Measurements from ENCODE around the gene PDIK1L. TPM values are rescaled to one million over a fixed set of nuclear protein-coding genes. Genes with fewer than 3 reads are reported as not detected.

The PDIK1L gene
- total and polyA plus RNA-seq, 9 of the 15 experiments (the other 6 are each of a cell fraction or from before 2014, with no cell fraction given), result 12.8 to 30.2 (median 21.5) TPM

DNA sequence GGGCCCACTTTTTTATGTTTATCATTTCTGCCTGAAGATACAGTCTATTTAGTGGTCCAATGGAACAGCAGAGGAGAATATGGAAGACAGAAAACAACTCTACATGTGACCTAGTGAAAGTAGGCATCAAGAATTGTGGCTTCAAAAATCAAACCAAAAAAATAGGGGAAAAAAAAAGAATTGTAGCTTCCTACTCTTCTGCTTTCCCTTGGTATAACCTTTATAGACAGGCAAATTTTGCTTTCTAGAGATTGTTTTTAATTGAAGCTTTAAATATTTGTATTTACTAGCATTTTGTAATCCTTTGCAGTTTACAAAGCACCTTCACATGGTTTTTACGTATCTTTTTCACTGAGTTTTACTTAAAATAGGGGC lies 14.3 kb downstream of the PDIK1L start (continued):
- peak in 1 of 2 experiments; percentile 35; a peak in 1 of 4 replicates for TF ChIP-seq SIN3A (IDR thresholded peaks at IDR 0.05; ENCODE audit: borderline replicate concordance in 2 of 2, control insufficient read depth in 1 of 2, low read depth in 2 of 2, low read length in 2 of 2)
- peak; percentile 47 for TF ChIP-seq SMARCA5 (IDR thresholded peaks at IDR 0.05)
- TF ChIP-seq, protein P1, sequence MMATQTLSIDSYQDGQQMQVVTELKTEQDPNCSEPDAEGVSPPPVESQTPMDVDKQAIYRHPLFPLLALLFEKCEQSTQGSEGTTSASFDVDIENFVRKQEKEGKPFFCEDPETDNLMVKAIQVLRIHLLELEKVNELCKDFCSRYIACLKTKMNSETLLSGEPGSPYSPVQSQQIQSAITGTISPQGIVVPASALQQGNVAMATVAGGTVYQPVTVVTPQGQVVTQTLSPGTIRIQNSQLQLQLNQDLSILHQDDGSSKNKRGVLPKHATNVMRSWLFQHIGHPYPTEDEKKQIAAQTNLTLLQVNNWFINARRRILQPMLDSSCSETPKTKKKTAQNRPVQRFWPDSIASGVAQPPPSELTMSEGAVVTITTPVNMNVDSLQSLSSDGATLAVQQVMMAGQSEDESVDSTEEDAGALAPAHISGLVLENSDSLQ (IDR thresholded peaks at IDR 0.05), result no peak
- TF ChIP-seq ELK3 (CRISPR knock-in tag; IDR thresholded peaks at IDR 0.05), result 0 out of 2 replicates have a peak, but pooled peaks have one; percentile 44
- TF ChIP-seq ATF3 (IDR thresholded peaks at IDR 0.05), result no peak
- no peak for TF ChIP-seq ATF3 (CRISPR knock-in tag; conservative IDR thresholded peaks at IDR 0.05)
- TF ChIP-seq ZNF280B (CRISPR knock-in tag; IDR thresholded peaks at IDR 0.05), result no peak
- TF ChIP-seq ZBTB43 (CRISPR knock-in tag; IDR thresholded peaks at IDR 0.05), result no peak
- no peak for TF ChIP-seq FOXO4 (CRISPR knock-in tag; IDR thresholded peaks at IDR 0.05)
- no peak for TF ChIP-seq RFX5 (IDR thresholded peaks at IDR 0.05; ENCODE audit: low read depth, low read length)
- peak; percentile 64; the same call in 1 of the 2 replicates for TF ChIP-seq ZBTB9 (CRISPR knock-in tag; IDR thresholded peaks at IDR 0.05)
- no peak for TF ChIP-seq GTF2B (IDR thresholded peaks at IDR 0.05; ENCODE audit: extremely low read depth, insufficient read length)
- TF ChIP-seq ZNF778 (CRISPR knock-in tag; IDR thresholded peaks at IDR 0.05), result no peak
- no peak for TF ChIP-seq TAF1 (IDR thresholded peaks at IDR 0.05; ENCODE audit: control insufficient read depth, extremely low read depth, insufficient read depth, low read length, severe bottlenecking)
- TF ChIP-seq BRD9 (IDR thresholded peaks at IDR 0.05; ENCODE audit: low read depth, partially characterized antibody), result peak; percentile 97
- no peak for TF ChIP-seq PRPF4 (IDR thresholded peaks at IDR 0.05; ENCODE audit: insufficient read depth, low read depth, low read length, poor library complexity, severe bottlenecking)
- no peak for TF ChIP-seq HDAC2 (IDR thresholded peaks at IDR 0.05)
- TF ChIP-seq ZNF263 (CRISPR knock-in tag; IDR thresholded peaks at IDR 0.05; ENCODE audit: borderline replicate concordance), result no peak
